GM04503 (cell line): ENCODE results near the gene TCAF1.
"Not testable (repeated sequence)": the region's sequence is repeated elsewhere in the genome, so short reads cannot be mapped to it uniquely, and the experiment has no call there.

Source experiments
- DNase-seq: peaks from one replicate; pipeline ENCODE4 v3.0.0-alpha.2; 2012; ENCODE audit warnings: low read depth

Gene TCAF1

DNA sequence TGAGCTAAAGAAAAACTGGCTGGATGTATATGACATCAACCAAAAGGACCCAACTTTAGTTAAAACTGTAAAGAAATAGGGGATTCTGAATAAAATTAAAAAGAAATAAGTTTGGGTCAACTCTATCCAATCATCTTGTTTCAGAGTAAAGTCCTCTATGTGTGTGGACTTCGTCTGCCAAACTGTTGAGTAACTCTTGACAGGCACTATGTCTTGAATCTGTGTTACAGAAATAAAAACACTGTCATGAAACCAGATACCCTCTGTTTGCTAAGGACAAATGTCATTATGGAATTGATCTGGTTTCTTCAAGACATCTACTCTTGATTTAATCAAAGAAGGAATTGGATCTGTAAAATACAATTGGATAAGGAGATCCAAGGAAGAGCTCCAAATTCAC lies 46.5 kb downstream of the TCAF1 start:
- DNase-seq, result not testable (repeated sequence)

DNA sequence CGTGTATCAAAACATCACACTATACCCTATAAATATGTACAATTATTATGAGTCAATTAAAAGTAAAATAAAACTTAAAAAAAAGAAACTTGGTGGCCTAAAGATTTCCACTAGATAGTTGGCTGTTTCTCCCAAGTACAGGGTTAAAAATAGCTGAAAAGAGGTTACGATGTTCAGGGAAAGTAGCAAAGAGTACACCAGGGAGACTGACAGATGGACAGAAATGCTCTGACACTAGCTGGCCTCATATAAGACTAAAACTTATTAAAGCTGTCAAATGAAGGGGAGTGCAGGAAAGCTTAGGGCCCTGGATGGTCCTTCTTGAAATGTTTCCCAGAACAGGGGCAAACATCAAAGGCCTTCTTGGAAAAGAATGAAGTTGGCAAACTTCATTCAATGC lies 51.3 kb downstream of the TCAF1 start:
- DNase-seq, result no peak

DNA sequence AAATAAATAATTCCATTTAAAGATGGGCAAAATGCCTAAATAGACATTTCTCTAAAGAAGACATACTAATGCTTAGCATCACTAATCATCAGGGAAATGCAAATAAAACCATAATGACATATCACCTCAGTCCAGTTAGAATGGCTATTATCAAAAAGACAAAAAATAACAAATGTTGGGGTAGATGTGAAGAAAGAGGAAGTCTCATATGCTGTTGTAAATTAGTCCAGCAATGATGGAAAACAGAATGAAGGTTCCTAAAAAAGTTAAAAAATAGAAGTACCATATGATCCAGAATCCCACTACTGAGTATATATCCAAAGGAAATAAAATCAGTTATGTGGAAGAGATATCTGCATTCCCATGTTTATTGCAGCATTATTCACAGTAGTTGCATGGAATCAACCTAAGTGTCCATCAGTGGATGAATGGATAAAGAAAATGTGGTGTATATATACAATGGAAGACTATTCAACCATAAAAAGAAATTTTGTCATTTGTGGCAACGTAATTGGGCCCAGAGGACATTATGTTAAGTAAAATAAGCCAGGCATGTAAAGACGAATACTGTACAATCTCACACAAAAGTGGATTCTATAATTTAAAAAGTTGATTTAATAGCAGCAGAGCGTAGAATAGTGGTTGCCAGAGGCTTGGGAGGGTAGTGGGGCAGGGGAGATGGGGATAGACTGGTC lies 52.0 kb downstream of the TCAF1 start:
- DNase-seq, result no peak

DNA sequence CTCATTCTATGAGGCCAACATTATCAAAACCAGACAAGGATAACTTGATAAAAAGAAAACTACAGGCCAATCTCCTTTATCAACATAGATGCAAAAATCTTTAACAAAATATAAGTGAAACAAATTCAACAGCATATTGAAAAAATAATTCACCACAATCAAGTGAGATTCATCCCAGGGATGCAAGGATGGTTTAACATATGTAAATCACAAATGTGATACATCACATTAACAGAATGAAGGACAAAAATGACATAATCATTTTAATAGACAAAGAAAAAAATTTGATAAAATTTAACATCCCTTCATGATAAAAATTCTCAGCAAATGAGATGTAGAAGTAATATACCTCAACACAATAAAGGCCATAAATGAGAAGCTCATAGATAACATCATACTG lies 53.8 kb downstream of the TCAF1 start:
- DNase-seq, result no peak

DNA sequence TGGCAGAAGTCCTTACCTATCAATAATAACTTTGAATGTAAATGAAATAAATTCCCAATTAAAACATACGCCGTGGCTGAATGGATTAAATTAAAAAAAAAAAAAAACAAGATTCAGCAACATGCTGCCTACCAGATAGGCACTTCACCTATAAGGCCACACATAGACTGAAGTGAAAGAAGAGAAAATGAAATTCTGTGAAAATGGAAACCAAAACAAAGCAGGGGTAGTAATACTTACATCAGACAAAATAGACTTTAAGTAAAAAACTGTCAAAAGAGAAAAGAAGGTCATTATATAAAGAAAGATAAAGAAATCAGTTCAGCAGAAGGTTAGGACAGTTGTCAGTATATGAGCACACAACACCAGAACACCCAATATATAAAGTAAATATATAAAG lies 55.3 kb downstream of the TCAF1 start:
- DNase-seq, result no peak

DNA sequence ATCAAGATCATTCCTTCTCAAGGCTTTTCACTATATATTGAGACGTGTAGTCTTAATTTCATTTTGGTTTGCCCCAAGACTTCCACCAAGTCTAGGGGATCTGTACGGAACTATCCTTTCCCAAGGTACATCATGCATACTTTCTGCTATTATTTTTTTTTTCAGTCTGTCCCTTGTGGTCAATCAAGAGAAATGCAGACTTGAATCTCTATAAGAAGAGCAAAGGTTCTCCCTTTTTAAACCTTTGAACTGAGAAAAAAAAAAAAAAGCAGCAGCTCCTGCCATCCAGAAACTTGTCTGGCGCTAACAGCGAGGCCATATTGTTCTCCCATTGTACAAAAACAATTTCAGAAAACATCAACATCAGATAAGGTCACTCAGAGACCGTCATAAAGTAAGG lies 60.3 kb downstream of the TCAF1 start:
- DNase-seq, result not testable (repeated sequence)

DNA sequence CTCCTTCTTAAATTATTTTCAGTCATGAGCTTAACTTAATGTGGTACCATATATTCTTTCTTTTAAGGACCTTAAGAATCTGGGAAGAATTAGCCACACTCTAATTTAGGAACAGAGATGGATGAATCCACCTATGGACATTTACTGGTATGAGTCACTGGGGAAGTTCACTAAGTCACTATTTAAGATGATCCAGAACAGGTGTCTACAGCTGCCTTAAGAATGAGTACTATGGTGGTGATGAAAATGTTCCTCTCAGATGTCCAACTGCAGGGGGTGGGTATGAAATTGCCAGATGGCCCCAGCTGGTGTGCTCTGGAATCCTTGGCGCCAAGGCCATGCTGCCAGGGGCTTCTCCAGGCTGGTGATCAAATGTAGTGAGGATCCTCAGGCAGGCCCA lies 61.9 kb downstream of the TCAF1 start:
- not testable (repeated sequence) for DNase-seq

DNA sequence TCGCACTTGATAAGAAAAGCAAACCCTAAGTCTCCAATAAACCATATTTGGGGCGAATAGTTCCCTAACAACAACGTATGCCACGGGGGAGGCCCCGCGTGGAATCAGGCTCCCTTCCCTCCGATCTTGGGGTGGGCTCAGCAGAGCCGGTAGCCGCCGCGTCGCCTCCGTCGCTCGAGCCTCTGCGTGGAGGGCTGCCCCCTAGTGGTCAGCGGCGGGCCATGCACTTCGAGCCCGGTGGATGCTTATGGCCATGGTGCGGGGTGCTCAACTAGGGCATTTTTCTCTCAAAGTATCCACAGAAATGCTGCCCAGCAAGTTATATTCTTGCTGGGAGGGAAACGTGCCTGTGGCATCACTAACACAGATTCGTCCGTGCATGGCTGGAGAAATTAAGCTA lies 64.8 kb downstream of the TCAF1 start:
- not testable (repeated sequence) for DNase-seq

DNA sequence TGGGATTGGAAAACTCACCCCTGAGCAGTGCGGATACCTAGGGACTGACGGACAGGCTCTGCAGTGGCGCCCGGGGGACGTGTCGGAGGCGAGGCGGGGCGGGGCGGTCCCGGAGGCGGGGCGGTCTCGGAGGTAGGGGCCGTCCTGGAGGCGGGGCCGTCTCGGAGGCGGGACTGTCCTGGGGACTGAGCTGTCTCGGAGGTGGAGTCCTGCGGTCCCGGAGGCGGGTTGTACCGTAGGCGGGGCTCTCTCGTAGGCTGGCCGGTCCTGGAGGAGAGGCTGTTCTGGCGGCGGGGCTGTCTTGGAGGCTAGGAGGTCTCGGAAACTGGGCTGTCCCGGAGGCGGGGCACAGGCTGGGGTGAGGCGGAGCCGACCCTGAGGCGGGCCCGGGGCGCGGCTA lies 65.4 kb downstream of the TCAF1 start:
- DNase-seq, result not testable (repeated sequence)

DNA sequence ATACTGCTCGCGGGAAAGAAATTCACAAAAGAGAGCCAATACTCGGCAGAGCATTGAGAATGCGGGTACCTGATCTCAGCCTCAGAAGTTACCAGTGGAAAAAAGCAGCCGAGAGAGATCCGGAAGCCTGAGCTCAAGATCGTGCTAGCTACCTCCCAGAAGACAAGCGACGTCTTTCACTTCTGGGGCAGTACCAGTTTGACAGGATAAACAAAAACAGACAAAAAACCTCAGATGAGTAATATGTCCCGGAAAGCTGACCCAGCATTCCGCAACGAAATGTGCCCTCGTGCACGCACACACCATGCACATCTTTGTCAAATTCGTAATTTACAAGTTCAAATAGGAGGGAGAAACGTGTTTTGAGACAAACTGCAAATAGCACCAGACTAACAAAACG lies 65.9 kb downstream of the TCAF1 start:
- DNase-seq, result not testable (repeated sequence)

DNA sequence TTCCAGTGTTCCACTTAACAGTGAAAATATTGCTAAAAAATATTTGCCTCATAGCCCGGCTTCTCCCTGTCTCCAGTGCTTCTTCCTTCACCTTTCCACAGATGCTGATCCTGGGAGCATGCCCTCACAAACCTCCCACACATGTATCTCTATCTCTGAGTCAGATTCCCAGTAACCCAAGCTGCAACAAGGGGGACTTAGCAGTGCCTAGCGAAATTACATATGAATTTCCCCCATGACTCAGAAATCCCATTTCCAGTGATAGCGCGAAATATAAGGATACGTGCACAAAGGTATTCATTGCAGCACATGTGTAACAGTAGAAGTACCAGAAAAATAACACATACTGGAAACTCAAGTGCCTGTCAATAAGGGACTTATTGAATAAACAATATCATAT lies 75.4 kb downstream of the TCAF1 start:
- DNase-seq, result not testable (repeated sequence)

DNA sequence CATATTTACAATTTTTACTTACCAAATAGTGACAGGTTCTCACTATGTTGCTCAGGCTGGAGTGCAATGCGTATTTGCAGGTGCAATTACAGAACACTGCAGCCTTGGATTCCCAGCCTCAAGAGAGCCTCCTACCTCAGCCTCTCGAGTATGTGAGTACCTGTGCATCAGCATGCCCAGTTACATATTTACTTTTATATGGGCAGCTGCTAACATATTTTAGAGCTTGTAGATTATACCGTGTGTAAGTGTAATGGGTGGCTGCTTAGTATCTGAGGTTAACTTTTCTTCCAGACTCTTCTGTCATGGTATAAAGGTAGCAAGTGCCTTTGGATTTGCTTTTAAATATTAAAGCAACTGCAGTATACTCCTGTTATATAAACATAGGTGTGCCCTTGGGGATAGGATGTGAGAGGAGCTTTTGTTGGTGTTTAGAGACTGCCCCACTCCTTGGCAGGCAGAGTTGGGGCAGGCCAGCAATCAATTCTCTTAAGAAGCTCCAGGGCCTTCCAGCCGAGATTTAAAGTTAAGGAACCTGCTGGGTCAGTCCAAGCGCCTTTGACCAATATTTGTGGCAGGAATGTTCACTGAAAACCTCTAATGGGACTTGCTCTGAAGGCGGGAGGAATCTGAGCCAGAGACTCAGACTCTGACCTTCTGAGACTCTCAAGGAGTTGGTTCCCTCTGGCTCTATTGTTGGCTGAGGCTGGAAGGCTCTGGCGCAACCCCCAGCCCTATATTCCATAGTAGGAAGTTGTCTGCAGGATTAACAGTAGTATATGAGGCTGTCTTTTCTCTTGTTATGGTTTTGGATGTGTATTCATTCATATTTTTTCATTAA lies 77.5 kb downstream of the TCAF1 start:
- DNase-seq, result not testable (repeated sequence)

DNA sequence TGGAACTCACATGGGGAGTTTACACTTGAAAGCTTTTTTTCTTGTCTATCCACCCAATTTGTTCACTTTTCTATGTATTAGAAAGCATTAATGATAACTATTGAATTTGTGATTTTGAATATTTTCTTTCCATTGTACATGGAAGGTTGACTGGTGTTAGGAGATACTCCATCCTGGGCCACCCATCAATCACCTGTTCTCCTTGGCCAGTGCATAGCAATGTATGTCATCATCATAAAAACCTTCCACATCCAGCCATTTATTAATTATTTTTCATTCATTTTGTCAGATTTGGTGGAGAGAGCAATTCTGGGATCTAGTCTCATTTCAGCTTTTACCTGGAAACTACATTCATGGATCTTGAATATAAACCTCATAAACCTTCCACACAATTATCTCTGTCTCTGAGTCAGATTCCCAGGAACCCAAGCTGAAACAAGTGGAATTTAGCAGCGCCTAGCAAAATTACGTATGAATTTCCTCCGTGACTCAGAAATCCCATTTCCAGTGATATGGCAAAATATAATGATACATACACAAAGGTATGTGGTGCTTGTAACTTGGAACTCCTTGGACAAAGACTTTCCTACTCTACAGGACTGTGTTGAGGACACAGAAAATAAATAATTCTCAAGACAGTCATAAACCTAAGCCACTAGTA lies 78.2 kb downstream of the TCAF1 start:
- not testable (repeated sequence) for DNase-seq

DNA sequence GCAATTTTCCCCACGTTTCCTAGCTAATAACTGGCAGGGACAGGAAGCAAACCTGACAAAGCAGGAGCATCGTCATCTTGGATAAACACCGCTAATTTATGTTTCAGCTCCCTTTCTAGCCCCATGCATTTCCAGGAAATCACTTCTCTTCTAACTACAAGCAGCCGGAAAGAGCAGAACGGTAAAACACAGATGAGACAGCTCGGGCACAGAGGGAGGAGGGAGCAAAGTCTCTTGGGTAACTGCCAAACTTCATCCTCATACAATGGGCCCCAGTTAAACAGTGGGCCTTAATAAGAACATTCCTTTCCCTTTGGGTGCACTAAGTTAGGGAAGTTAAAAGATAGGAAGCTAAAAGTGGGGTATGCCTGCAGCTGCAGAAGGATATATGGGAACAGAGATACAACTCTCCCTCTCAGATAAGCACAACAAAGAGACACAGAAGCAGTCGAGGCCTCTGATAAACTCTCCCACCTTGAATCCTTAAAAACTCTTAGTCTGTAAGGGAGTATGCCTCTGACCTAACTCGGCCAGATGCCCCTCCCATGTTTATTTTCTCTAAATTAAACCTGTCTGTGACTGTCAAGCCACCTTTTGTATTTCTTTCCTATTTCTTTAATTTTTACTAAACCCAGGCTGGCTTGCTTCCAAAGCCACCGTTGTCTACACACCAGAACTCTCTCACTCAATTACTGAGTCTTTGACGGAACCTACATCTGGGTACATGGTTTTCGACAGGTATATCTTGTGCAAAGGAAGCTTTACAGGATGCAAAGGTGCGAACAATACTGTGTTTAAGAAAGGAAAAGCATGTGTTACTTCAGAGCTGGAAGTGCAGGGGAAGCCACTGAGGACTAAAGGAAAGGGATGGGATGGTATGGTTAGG lies 80.3 kb downstream of the TCAF1 start:
- DNase-seq, result not testable (repeated sequence)

DNA sequence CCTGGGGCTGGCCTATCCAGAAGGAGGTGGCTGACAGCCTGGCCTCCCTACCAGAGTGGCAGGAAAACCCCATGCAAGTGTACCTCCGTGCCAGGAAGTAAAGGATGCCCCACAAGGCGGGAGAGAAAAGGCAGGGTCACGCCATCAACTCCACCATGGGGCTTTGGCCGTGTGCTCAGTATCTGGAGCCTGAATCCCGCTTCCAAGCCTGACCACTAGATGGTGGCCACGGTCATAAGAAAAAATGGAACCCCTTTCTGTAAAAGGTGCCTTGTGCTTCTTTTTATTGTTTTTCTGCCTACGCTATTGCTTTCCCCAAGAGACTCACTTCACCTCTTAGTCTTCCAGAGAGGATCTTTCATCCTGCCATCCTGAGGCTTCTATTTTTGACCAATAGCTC lies 84.1 kb downstream of the TCAF1 start:
- DNase-seq, result not testable (repeated sequence)

DNA sequence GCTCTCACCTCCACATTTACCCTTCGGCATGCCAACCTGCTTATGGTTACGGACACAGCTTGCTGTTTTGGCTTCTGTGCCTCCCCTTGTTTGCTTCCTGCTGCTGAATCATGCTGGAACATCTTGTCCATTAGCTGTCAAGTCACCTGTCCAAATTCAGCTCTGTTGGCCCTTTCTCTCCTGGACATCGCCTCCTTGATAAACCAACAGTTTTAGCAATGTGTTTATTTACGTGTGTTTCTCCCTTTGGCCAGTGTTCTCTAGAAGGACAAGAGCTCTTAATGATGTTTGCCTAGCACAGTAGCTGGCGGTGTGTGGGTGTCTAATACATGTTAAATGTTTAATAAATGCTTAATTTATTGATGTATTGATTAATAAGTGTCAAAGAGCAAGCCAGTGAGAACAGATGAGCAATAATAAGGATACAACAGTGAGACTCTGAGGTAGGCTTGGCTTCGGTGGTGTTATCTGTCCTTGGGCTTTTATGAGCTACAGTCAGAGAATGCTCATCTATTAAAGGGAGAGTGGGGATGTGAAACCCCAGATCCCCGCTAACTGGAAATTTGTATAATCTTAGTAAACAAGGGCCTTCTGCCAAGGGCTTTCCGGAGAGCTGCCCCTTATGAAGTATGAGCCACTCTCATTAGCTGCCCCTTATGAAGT lies 85.4 kb downstream of the TCAF1 start:
- not testable (repeated sequence) for DNase-seq

DNA sequence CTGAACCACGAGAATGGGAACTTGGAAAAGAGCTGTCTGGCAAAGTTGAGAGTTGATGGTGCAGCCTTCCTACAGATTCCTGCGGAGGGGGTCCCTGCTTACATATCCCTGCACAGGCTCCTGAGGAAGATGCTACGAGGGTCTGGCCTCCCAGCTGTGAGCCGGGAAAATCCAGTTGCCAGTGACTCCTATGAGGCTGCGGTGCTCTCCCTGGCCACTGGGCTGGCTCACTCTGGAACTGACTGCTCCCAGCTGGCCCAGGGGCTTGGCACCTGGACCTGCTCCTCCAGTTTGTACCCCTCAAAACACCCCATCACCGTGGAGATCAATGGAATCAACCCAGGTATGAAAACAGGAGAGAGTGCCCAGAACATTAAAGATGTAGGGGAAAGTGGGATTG lies 91.3 kb downstream of the TCAF1 start:
- not testable (repeated sequence) for DNase-seq

DNA sequence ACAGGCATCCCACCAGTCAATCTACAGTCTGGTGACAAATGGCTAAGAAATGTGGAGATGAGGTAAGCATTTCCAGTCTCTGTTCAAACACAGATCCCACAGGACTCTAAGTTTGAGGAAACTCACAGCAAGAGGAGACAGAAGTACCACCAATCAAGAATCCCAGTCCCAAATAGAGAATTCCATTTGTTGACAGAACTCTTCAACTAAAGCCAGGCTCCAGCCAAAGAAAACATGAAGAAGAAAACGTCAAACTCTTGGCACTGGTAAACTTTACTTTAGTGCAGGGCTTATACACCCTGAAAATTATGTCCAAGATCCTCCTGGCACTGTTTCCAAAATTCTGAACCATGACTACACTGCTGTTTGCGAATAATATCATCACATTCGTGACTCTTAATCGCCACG lies 95.3 kb downstream of the TCAF1 start:
- not testable (repeated sequence) for DNase-seq
